Measurements from ENCODE around the gene GPR39. TPM values are rescaled to one million over a fixed set of nuclear protein-coding genes. Genes with fewer than 3 reads are reported as not detected.

GPR39 gene
- total and polyA plus RNA-seq, 12 donors = 0.10 to 0.28 (median 0.17) TPM; not detected in 7

DNA sequence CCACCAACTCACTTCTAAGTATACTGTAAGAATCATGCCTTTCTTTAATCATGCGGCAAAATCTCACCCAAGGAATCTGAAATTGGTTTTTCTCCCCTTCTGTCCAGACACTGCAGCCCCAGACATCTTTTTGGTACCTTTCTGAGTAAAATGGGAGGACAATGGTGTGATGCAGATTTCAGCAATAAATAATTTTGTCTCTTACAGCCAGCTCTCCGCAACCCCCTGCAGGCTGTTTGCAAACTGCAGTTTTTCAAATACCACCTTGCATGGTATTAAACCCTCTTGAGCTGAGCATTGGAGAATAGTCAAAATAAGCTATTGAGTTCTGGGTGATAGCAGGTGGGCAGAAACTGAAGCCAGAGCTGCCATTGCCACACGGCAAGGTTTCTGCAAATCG, 32.2 kb downstream of the GPR39 start:
- H3K4me3 ChIP-seq = no peak overlapping the region
- no peaks in the 10 kb centered on the region for H3K36me3 ChIP-seq (replicated peaks in 1 of 2)
- TF ChIP-seq POLR2A (IDR thresholded peaks at IDR 0.05) = no peak
- TF ChIP-seq, protein P1, sequence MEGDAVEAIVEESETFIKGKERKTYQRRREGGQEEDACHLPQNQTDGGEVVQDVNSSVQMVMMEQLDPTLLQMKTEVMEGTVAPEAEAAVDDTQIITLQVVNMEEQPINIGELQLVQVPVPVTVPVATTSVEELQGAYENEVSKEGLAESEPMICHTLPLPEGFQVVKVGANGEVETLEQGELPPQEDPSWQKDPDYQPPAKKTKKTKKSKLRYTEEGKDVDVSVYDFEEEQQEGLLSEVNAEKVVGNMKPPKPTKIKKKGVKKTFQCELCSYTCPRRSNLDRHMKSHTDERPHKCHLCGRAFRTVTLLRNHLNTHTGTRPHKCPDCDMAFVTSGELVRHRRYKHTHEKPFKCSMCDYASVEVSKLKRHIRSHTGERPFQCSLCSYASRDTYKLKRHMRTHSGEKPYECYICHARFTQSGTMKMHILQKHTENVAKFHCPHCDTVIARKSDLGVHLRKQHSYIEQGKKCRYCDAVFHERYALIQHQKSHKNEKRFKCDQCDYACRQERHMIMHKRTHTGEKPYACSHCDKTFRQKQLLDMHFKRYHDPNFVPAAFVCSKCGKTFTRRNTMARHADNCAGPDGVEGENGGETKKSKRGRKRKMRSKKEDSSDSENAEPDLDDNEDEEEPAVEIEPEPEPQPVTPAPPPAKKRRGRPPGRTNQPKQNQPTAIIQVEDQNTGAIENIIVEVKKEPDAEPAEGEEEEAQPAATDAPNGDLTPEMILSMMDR (IDR thresholded peaks at IDR 0.05) = peak; percentile 23 to 49 (median 36)
- no peaks in the 10 kb centered on the region for H3K27me3 ChIP-seq
- no peaks in the 10 kb centered on the region for H3K4me1 ChIP-seq (replicated peaks in 1 of 2)
- peak in 5 of 7 donors; percentile 9 to 52 (median 25) for DNase-seq
- intact Hi-C loops (cut with DNase I) = no loop called here
- no peak overlapping the region for H3K27ac ChIP-seq
- H3K9me3 ChIP-seq (replicated peaks in 1 of 3) = no peaks in the 10 kb centered on the region
- WGBS, 4 donors = 60 to 75% (median 69%) methylated on average over 4 of the region's 4 CpGs

DNA sequence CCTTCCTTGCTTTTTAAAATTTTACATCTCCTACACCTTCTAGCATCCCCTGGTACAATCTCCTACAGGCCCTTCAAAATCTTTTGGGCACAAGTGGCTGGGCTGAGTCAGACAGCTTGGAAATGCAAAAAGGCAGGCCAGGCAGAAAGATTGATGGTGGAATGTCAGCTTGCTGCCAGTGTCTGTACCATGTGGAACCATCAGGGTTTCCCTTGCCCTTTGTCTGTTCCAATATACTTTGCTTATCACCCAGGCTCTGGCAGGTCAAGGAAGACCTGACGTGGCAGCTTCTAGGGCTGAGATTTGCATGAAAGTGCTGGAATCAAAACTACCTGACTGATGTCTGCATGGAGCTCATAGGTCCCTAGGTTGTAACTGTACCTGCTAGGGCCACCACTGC, 33.3 kb downstream of the GPR39 start:
- H3K4me3 ChIP-seq = no peak overlapping the region
- TF ChIP-seq POLR2A (IDR thresholded peaks at IDR 0.05) = no peak
- TF ChIP-seq, protein P1 (IDR thresholded peaks at IDR 0.05) = no peak
- 20 to 80% (median 43%) methylated on average over 1 of the region's 1 CpG for WGBS, 4 donors

DNA sequence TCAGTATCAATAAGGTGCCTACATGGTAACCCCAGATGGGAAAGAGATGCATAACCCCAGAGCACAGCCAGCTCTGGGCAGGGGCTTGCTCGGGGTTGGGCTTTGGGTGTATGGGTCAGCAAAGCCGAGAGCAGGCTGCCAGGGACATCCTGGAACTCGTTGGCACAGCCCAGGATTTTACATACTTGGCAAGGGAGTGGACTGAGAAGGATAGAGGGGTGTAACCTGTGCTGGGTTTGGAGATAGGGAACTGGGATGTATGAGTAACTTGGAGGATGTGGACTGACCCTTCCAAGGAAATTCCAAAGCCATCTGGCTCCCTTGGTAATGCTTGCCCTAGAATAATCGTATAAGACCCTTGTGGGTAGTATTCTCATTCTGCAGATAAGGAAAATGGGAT, 44.2 kb downstream of the GPR39 start:
- TF ChIP-seq POLR2A (IDR thresholded peaks at IDR 0.05) = no peak
- TF ChIP-seq, protein P1 (IDR thresholded peaks at IDR 0.05) = no peak
- Histone ChIP-seq H3K4me1 (replicated peaks in 1 of 2) (no peaks in the 10 kb centered on the region), H3K27me3 (no peaks in the 10 kb centered on the region), H3K4me3 (no peak overlapping the region), H3K27ac (no peak overlapping the region), H3K9me3 (replicated peaks in 1 of 3) (no peaks in the 10 kb centered on the region), H3K36me3 (replicated peaks in 1 of 2) (no peaks in the 10 kb centered on the region)
- WGBS, 4 donors = 42 to 54% (median 49%) methylated on average over 4 of the region's 4 CpGs
- DNase-seq = no peak
- intact Hi-C loops (cut with DNase I) = no loop called here

More for the DNA sequence above, 33.3 kb downstream of the GPR39 start:
- Histone ChIP-seq H3K4me1 (replicated peaks in 1 of 2) (no peaks in the 10 kb centered on the region), H3K27me3 (no peaks in the 10 kb centered on the region), H3K9me3 (replicated peaks in 1 of 3) (no peaks in the 10 kb centered on the region), H3K27ac (no peak overlapping the region), H3K36me3 (replicated peaks in 1 of 2) (no peaks in the 10 kb centered on the region)
- DNase-seq = no peak
- intact Hi-C loops (cut with DNase I) = no loop called here

DNA sequence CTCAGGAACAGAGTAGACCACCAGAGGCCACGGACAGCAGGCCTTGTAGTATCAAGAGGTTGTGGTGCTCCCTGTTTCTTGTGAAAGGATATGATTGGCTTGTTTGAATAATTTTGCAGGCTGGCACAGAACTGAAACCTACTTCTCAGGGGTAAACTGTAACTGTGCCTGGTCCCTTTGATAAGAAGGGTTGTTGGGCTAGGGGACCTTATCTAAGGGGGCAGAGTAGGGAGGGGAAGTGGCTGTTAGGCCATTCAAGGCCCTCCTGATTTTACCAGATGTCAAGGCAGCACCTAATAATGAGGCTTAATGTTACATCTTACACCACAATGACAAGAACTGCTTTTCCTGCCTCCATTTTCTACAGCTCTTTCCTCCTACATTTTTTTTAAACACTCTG, 45.6 kb downstream of the GPR39 start:
- TF ChIP-seq, protein P1 (IDR thresholded peaks at IDR 0.05) = no peak
- no peak for TF ChIP-seq POLR2A (IDR thresholded peaks at IDR 0.05)

More for the DNA sequence above, 45.6 kb downstream of the GPR39 start:
- WGBS, 4 donors = 27 to 52% (median 38%) methylated on average over 1 of the region's 1 CpG
- intact Hi-C loops (cut with DNase I) = no loop called here
- H3K9me3 ChIP-seq (replicated peaks in 1 of 3) = no peaks in the 10 kb centered on the region
- no peaks in the 10 kb centered on the region for H3K27me3 ChIP-seq
- no peaks in the 10 kb centered on the region for H3K4me1 ChIP-seq (replicated peaks in 1 of 2)
- no peak overlapping the region for H3K4me3 ChIP-seq
- H3K36me3 ChIP-seq (replicated peaks in 1 of 2) = no peaks in the 10 kb centered on the region
- DNase-seq = no peak
- no peak overlapping the region for H3K27ac ChIP-seq

Data from adrenal gland (tissue), 12 donors.